NCI-H2107 treated with DMSO at 0.1 percent for 48 hours (cell line): ENCODE data around the gene PLPP6.

Experiments used
- DNase-seq: peaks from one replicate; lab custom pipeline; 2025; ENCODE audit not compliant: unreplicated experiment; lab: John Stamatoyannopoulos, UW

Gene PLPP6

GRCh38 chr9:4690144-4690543, 28.1 kb downstream of the PLPP6 start:
- no peak for DNase-seq

DNA sequence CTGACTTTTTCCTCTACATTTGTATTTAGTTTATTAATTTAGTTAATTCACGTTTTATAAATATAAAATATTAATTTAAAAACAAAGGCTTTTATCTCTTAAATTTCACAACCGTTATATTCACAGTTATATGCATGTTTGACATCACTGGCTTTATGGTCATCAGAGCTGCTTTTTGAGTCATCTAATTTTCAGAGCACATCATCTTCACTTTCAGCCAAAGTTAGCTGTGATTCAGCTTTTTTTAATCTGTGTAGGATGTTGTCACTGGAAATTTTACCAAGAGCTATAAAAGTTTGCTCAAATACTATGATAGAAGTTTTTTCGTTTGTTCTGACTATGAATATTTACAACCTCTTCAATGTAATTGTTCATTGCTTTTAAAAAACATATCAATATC, 29.7 kb downstream of the PLPP6 start:
- DNase-seq = no peak

GRCh38 chr9:4700091-4700490, 38.0 kb downstream of the PLPP6 start:
- no peak for DNase-seq

DNA sequence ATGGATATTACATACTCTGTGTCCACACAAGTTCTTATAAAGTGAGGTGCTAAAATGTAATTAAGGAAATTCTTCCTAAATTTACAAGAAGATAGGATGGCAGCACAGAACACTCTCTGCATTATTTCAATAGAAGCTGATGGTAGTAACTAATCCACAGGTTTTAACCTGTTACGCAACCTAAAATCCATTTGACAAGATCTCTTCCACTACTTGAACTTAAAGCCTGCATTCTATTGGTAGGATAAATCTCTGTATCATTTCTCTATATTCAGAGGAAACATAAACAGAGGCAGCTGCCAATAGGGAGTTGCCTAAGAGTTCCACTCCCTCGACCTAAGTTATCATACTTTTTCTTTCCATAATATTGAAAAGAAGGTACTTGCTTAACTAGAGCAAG, 38.8 kb downstream of the PLPP6 start:
- no peak for DNase-seq

DNA sequence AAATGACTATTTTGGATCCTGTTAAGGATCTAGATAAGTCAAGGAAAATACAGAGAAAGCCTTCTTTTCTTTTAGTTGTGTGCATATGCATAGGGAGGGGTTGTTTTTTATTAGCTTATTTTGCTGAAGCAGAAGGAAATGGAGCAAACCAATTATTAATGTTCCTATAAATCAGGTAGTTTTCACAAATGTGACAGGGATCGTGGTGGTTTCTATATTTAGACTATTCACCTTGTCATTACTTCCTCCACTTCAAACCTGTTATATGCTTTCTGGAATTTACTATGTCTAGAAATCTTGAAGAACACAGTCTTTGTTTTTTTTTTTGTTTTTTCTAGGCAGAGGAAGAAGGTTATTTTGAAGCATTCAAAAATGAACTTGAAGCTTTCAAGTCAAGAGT, 39.4 kb downstream of the PLPP6 start:
- DNase-seq = no peak

GRCh38 chr9:4704129-4704528, 42.0 kb downstream of the PLPP6 start:
- DNase-seq = no peak

- no peak for DNase-seq
Observed at GRCh38 chr9:4706021-4706420, 43.9 kb downstream of the PLPP6 start.

- DNase-seq = no peak
Observed at GRCh38 chr9:4706971-4707622, 45.0 kb downstream of the PLPP6 start.

GRCh38 chr9:4709380-4709779, 47.3 kb downstream of the PLPP6 start:
- no peak for DNase-seq

DNA sequence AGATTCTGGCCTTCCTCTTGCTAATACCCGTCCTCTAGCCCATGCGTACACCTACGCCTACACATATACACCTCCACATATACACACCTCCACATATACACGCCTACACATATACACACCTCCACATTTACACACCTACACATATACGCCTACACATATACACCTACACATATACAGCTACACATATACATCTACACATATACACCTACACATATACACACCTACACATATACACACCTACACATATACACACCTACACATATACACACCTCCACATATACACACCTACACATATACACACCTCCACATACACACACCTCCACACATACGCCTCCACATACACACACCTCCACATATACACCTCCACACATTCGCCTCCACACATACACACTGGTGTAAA, 51.8 kb downstream of the PLPP6 start:
- DNase-seq = no peak

- peak; percentile 53 for DNase-seq
Observed at GRCh38 chr9:4714266-4715016, 52.3 kb downstream of the PLPP6 start.
